ENCODE data around the gene ZNF598. TPM values are rescaled to one million over a fixed set of nuclear protein-coding genes. Genes with fewer than 3 reads are reported as not detected.
"Not testable (repeated sequence)": the region's sequence is repeated elsewhere in the genome, so short reads cannot be mapped to it uniquely, and the experiment has no call there.

ZNF598 gene
- total RNA-seq, 6 experiments from 2014 or later = 37.1 to 48.1 (median 40.7) TPM

DNA sequence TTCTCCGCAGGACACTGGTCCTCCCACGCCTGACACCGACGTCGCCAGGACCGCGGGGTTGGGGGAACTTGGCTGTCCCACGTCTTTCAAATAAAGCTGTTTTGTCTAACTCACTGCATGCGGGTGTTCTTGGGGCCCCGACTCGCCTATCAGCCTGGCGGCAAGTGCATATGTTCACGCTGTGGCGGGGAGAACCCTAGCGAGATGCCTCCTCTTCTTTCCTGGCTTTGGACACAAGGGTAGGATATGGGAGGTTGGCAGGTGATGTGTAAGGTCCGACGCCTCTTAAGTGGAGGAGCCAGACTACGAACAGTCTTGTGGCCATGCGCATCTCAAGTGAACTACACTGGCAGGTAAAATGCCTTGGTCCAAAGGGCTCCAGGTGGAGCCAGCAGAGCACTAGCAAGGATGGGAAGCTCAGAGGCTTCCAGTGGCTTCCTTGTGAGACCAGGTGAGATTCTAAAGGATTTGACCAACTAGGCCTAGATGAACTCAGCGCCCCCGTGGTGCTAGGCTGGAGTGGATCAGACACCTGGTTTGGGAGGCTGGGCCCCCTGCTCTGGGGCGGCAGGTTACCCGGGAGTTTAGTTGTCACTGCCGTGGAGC, 44.1 kb downstream of the ZNF598 start:
- Mint-ChIP-seq H3K27me3 (ENCODE audit: insufficient read depth) (peaks cover 26% of the 10 kb centered on the region), H3K4me3 (peak overlapping the region; percentile 98), H3K36me3 (ENCODE audit: low read depth) (peaks cover 42% of the 10 kb centered on the region), H3K9me3 (peaks cover 26% of the 10 kb centered on the region), H3K27ac (peak overlapping the region; percentile 95), H3K4me1 (ENCODE audit: low read depth) (peaks cover 31% of the 10 kb centered on the region)
- DNase-seq = no peak
- TF ChIP-seq, protein P1, sequence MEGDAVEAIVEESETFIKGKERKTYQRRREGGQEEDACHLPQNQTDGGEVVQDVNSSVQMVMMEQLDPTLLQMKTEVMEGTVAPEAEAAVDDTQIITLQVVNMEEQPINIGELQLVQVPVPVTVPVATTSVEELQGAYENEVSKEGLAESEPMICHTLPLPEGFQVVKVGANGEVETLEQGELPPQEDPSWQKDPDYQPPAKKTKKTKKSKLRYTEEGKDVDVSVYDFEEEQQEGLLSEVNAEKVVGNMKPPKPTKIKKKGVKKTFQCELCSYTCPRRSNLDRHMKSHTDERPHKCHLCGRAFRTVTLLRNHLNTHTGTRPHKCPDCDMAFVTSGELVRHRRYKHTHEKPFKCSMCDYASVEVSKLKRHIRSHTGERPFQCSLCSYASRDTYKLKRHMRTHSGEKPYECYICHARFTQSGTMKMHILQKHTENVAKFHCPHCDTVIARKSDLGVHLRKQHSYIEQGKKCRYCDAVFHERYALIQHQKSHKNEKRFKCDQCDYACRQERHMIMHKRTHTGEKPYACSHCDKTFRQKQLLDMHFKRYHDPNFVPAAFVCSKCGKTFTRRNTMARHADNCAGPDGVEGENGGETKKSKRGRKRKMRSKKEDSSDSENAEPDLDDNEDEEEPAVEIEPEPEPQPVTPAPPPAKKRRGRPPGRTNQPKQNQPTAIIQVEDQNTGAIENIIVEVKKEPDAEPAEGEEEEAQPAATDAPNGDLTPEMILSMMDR (IDR thresholded peaks at IDR 0.05) = no peak

DNA sequence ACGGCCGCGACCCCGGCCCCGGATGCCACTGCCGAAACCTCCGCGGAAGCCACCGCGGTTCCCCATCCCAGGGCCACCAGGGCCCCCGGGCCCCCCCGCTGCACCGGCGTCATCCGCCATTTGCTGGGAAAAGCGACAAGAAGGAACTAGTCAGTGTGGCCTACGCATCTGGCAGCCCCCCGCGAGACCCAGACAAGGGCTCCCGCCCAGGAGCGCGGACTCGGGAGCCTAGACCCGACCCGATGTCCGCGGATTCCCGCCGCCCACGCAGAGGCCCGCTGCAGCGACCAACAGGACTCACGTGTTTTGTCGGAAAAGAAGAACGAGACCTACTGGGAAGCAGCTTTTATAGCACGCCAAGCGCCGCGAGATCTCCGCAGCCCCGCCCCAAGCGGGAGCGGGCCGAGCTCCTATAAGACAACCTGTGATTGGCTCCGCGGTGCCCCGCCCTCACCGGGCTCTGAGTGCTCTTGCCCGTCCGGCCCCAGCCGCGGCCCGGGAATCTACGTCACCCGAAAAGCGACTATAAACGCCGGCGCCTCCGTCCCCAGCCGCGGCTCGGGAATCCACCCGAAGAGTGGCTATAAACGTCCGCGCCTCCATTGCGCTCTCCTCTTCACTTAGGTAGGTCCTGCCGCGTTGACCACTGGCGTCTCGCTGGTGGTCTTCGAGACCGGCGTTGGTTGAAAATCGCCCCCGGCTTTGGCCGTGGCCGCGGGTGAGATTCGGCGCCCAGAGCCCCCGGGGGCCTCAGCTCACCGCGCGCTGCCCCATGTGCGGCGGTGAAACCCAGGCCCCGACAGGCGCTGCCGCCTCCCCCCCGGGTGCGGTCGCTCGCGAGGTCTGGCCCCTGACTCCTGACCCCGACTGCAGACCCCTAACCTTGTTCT, 44.9 kb downstream of the ZNF598 start, which contains the start of gene RPS2:
RPS2 (minus strand) TSS at position 321 of the 890 bp plus-strand sequence; CDS start at position 120, 201 bp downstream.
- H3K36me3 Mint-ChIP-seq (ENCODE audit: low read depth) = peaks cover 49% of the 10 kb centered on the region

DNA sequence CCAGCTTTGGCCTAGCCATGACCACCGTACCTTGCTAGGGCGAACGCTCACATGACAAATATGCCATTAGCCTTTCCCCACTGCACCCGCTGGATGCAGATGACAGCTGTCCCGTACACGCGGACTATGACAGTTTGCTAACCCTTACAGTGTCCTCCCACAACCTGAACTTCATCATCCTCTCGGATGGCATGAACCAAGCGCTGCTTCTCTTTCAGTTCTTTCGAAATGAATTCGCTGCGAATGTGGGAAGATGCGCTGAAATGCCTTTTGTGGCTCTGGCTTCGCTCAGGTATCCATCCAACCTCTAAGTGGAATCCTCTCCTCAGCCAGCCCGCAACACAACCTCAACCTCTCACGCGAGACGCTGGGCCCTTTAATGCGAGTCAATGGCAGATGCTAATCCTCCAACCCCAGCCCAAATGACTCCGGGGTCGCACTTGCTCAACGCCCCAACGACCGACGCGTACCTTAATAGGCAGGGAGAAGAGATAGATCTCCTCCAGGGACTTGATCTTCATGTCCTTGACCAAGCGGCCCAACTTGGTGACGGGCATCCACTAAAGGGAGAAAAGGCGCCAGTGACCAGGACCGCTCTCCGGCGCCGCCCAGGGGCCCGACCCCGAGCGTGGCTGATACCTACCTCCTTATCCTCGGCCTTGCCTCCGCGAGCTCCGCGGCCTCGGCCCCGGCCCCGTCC, 45.7 kb downstream of the ZNF598 start:
- H3K27me3 Mint-ChIP-seq (ENCODE audit: insufficient read depth) = peaks cover 35% of the 10 kb centered on the region
- peaks cover 37% of the 10 kb centered on the region for H3K4me1 Mint-ChIP-seq (ENCODE audit: low read depth)
- DNase-seq = no peak
- peaks cover 31% of the 10 kb centered on the region for H3K9me3 Mint-ChIP-seq
- TF ChIP-seq, protein P1 (IDR thresholded peaks at IDR 0.05) = no peak
- peak overlapping the region; percentile 98 for H3K4me3 Mint-ChIP-seq
- peaks cover 49% of the 10 kb centered on the region for H3K36me3 Mint-ChIP-seq (ENCODE audit: low read depth)
- peak overlapping the region; percentile 95 for H3K27ac Mint-ChIP-seq

More for the DNA sequence above, 44.9 kb downstream of the ZNF598 start, which contains the start of gene RPS2:
- peak; percentile 99 for DNase-seq
- Mint-ChIP-seq H3K27ac (peak within 1 kb of the TSS; percentile 95), H3K4me1 (ENCODE audit: low read depth) (peaks cover 37% of the 10 kb centered on the region), H3K4me3 (peak within 1 kb of the TSS; percentile 98), H3K9me3 (peaks cover 30% of the 10 kb centered on the region), H3K27me3 (ENCODE audit: insufficient read depth) (peaks cover 33% of the 10 kb centered on the region)
- TF ChIP-seq, protein P1 (IDR thresholded peaks at IDR 0.05) = no peak

DNA sequence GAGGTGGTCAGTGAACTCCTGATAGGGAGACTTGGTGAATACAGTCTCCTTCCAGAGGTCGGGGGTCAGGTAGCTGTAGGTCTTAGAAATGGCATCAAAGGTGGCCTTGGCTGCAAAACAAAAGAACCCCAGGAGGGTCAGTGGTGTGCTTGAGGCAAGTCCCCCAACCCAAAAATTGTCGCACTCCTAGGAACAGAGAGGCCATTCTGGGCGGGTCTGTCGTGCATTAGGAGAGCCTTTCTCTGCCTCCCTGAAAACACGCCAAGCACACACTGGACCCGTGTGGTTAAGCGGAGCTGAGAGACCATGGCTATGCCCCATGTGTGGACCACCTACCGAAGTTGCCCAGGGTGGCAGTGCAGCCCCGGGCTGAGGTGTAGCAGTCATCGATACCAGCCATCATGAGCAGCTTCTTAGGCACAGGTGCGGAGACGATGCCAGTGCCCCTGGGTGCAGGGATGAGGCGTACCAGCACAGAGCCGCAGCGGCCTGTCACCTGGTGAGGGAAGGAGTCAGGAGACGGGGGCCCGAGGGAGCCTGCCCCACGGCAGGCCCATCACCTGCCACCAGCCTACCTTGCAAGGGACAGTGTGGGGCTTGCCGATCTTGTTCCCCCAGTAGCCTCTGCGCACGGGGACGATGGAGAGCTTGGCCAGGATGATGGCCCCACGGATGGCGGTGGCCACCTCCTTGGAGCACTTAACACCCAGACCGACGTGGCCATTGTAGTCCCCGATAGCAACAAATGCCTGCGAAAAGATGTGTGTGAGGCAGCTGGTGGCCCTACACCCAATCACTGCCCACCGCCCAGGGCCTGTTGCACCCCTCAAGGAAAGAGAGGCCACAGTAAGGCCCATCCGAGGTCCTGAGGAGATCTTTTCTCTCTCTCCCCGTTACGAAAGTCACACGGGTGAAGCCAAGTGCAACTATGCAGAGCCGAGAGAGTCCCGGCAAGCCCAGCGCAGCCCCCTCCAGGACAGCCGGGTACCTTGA, 47.2 kb downstream of the ZNF598 start:
- Mint-ChIP-seq H3K27me3 (ENCODE audit: insufficient read depth) (peaks cover 35% of the 10 kb centered on the region), H3K27ac (peak overlapping the region; percentile 95), H3K4me1 (ENCODE audit: low read depth) (peaks cover 37% of the 10 kb centered on the region), H3K4me3 (peak overlapping the region; percentile 98), H3K36me3 (ENCODE audit: low read depth) (peaks cover 49% of the 10 kb centered on the region), H3K9me3 (peaks cover 31% of the 10 kb centered on the region)
- not testable (repeated sequence) for DNase-seq

DNA sequence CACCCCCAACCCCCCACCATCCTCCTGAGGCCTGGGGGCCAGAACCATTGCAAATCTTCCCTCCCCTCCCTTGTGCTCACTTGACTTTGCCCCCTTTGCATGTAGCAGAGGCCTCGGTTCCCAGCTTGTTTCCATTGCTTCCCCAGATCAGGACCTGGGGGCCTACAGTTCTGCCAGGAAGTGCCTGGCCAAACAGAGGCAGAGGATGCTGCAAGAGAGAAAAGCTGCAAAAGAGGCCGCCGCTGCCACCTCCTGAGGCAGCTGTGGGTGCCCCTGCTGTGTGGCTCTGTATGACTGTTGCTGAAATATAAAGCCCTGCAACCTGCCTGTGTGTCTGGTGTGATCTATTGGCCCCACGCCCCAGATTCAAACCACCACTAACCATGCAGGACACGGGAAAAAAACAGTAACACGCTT, 48.0 kb downstream of the ZNF598 start:
- Mint-ChIP-seq H3K36me3 (ENCODE audit: low read depth) (peaks cover 49% of the 10 kb centered on the region), H3K27me3 (ENCODE audit: insufficient read depth) (peaks cover 38% of the 10 kb centered on the region), H3K27ac (peak overlapping the region; percentile 90), H3K9me3 (peaks cover 31% of the 10 kb centered on the region), H3K4me1 (ENCODE audit: low read depth) (peaks cover 37% of the 10 kb centered on the region), H3K4me3 (peak overlapping the region; percentile 98; the same call in 1 of the 2 replicates)
- no peak for DNase-seq
- TF ChIP-seq, protein P1 (IDR thresholded peaks at IDR 0.05) = no peak
